ENCODE results near the gene BEST3.
A peak's percentile ranks its signal among the peaks of the same experiment; 100 is the strongest.
"Not testable (repeated sequence)": the region's sequence is repeated elsewhere in the genome, so short reads cannot be mapped to it uniquely, and the experiment has no call there.

BEST3 gene

GRCh38 chr12:69666798-69667197, 32.3 kb downstream of the BEST3 start:
- TF ChIP-seq CTCF (conservative IDR thresholded peaks at IDR 0.05; ENCODE audit: low read depth), result no peak
- CTCF ChIA-PET, result no interaction called here
- H3K27ac ChIP-seq, result no peak overlapping the region
- DNase-seq (ENCODE audit: low spot score), result no peak
- POLR2A ChIA-PET (ENCODE audit: low non-redundant PET), result no interaction called here

- POLR2A ChIA-PET (ENCODE audit: low non-redundant PET); DNase-seq (ENCODE audit: low spot score); H3K27ac ChIP-seq; CTCF ChIA-PET: not testable (repeated sequence)
Observed at GRCh38 chr12:69664930-69665377, 34.1 kb downstream of the BEST3 start.

DNA sequence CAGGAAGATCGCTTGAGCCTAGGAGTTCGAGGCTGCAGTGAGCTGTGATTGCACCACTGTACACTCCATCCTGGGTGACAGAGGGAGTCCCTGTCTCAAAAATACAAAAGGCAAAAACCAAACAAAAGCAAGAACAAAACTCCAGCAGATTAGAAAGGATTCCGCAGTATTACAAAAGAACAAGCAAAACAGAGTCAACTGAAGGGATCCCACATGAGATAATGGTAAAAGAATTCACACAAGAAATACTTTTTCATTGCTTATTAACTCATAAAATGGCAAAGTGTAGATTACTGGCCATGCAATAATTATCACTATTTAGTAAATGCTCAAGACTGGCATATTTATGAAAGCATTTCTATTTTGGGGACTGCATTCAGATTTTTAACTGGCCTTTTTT, 35.4 kb downstream of the BEST3 start:
- CTCF ChIA-PET, result no interaction called here

GRCh38 chr12:69662764-69663163, 36.3 kb downstream of the BEST3 start:
- no peak overlapping the region for H3K27ac ChIP-seq
- CTCF ChIA-PET, result no interaction called here
- TF ChIP-seq CTCF (conservative IDR thresholded peaks at IDR 0.05; ENCODE audit: low read depth), result no peak
- POLR2A ChIA-PET (ENCODE audit: low non-redundant PET), result no interaction called here
- DNase-seq (ENCODE audit: low spot score), result no peak

More for the DNA sequence above, 35.4 kb downstream of the BEST3 start:
- TF ChIP-seq CTCF (conservative IDR thresholded peaks at IDR 0.05; ENCODE audit: low read depth), result no peak
- H3K27ac ChIP-seq, result no peak overlapping the region
- DNase-seq (ENCODE audit: low spot score), result no peak
- POLR2A ChIA-PET (ENCODE audit: low non-redundant PET), result no interaction called here

- ChIA-PET POLR2A (ENCODE audit: low non-redundant PET) (no interaction called here), CTCF (no interaction called here)
- no peak for DNase-seq (ENCODE audit: low spot score)
- no peak overlapping the region for H3K27ac ChIP-seq
- TF ChIP-seq CTCF (conservative IDR thresholded peaks at IDR 0.05; ENCODE audit: low read depth), result no peak
Observed at GRCh38 chr12:69661386-69661785, 37.7 kb downstream of the BEST3 start.

DNA sequence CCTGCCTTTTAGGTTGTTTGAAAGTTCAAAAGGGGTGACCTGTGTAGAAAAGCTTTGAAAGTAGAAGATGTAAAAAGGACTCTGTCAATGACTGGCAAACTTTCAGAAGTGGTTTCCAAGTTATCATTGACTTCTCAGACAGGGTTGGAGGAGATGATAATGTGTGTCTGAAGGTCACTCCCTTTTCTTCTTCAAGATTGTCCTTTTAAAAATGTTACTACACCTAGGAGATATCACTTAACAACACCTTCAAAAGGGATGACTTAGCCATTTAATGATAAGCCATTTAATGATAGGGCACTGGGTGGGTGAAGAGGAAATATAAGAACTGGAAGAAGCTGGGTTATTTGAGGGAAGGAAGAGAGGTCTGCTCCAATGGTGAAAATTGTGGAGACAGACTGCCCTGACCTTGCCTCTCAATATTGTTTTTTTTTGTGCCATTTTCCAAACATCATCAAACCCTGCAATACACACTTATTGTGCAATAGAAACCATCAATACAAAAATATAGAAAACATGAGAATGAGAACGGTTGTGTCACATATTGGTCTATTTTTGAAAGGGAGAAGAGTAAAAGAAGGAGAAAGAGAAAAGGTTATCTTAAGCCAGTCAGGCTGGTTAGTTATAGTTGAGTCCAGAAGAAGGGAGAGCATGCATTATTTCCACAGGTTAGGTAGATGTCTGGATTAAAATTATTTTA, 38.8 kb downstream of the BEST3 start:
- DNase-seq (ENCODE audit: low spot score), result no peak
- CTCF ChIA-PET, result no interaction called here
- no peak overlapping the region for H3K27ac ChIP-seq
- POLR2A ChIA-PET (ENCODE audit: low non-redundant PET), result no interaction called here
- no peak for TF ChIP-seq CTCF (conservative IDR thresholded peaks at IDR 0.05; ENCODE audit: low read depth)

- peak; percentile 30 for DNase-seq (ENCODE audit: low spot score)
- no peak for TF ChIP-seq CTCF (conservative IDR thresholded peaks at IDR 0.05; ENCODE audit: low read depth)
- ChIA-PET POLR2A (ENCODE audit: low non-redundant PET) (no interaction called here), CTCF (no interaction called here)
- H3K27ac ChIP-seq, result no peak overlapping the region
Observed at GRCh38 chr12:69658203-69658602, 40.9 kb downstream of the BEST3 start.

All from RWPE1 (cell line).